Measurements from ENCODE around the gene BSDC1.

- TF ChIP-seq POLR2A (IDR thresholded peaks at IDR 0.05), result no peak
- TF ChIP-seq, protein P1, sequence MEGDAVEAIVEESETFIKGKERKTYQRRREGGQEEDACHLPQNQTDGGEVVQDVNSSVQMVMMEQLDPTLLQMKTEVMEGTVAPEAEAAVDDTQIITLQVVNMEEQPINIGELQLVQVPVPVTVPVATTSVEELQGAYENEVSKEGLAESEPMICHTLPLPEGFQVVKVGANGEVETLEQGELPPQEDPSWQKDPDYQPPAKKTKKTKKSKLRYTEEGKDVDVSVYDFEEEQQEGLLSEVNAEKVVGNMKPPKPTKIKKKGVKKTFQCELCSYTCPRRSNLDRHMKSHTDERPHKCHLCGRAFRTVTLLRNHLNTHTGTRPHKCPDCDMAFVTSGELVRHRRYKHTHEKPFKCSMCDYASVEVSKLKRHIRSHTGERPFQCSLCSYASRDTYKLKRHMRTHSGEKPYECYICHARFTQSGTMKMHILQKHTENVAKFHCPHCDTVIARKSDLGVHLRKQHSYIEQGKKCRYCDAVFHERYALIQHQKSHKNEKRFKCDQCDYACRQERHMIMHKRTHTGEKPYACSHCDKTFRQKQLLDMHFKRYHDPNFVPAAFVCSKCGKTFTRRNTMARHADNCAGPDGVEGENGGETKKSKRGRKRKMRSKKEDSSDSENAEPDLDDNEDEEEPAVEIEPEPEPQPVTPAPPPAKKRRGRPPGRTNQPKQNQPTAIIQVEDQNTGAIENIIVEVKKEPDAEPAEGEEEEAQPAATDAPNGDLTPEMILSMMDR (IDR thresholded peaks at IDR 0.05), result no peak
Measured at GRCh38 chr1:32337855-32338636, 56.2 kb downstream of the BSDC1 start.
